Measurements from ENCODE around the gene SETD2. TPM values are rescaled to one million over a fixed set of nuclear protein-coding genes. Genes with fewer than 3 reads are reported as not detected.
A peak's percentile ranks its signal among the peaks of the same experiment; 100 is the strongest.

The SETD2 gene
- total RNA-seq, 1 experiment from 2014 or later = 60.8 TPM

DNA sequence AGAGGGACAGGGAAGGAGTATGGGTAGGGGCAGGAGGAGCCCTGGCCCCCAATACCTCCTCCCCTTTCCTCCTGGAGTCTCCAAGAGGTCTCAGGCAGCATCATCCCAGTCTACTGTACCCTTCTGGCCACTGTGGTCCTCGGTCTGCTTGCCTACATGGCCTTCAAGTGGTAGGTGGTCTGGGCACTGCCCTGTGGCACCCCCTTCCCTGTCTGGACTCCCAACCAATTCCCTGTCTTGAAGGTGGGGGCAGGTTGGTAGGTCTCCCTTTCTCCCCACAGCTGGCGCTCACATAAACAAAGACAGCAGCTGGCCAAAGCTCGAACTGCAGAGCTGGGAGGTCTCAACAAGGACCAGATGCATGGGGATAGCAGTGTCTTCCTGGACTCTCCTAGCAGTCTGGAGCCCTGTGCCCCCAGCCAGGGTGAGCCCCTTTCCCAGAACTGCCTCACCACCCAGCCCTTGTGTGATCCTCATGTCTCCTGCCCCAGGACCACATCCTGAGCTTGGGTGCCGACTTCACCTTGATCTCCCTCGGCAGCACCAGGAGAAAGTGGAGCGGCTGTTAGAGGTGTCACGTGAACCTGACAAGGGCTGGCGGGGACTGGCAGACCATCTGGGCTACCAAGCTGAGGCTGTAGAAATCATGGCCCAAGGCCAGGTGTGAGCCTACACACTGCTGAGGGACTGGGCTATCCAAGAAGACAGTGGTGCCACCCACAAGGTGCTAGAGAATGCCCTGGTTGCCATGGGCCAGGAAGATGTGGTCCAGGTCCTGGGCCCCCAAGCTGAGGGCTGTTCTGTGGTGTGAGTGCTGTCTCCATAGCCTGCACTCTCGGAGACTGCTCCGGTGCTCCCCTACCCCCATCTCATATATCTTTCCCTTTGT lies 151.3 kb downstream of the SETD2 start:
- Histone ChIP-seq H2BK20ac (ENCODE audit: low read depth, low read length, poor library complexity, severe bottlenecking) (no peak overlapping the region), H3K56ac (ENCODE audit: insufficient read length, low read depth, low read length) (no peak overlapping the region), H3T11ph (ENCODE audit: low read length) (no peak overlapping the region), H3K4me1 (ENCODE audit: insufficient read depth, low read length) (no peaks in the 10 kb centered on the region), H4K91ac (ENCODE audit: insufficient read length, low read depth, low read length) (no peak overlapping the region), H3K27ac (ENCODE audit: insufficient read length, low read depth, low read length) (no peak overlapping the region), H2AK5ac (ENCODE audit: insufficient read length, low read length) (no peak overlapping the region), H2AFZ (ENCODE audit: low read length) (no peak overlapping the region), H3K79me1 (ENCODE audit: insufficient read depth, low read depth, low read length, poor library complexity, severe bottlenecking) (no peaks in the 10 kb centered on the region), H2BK15ac (ENCODE audit: low read depth, low read length) (no peak overlapping the region), H2BK12ac (ENCODE audit: insufficient read length, low read depth, low read length) (no peak overlapping the region), H3K27me3 (ENCODE audit: insufficient read depth, low read length) (no peaks in the 10 kb centered on the region), H3K14ac (ENCODE audit: insufficient read depth, low read length) (no peak overlapping the region), H4K20me1 (ENCODE audit: control insufficient read depth, insufficient read depth, insufficient read length) (no peaks in the 10 kb centered on the region), H2BK5ac (ENCODE audit: insufficient read length, low read length) (no peak overlapping the region), H3K9ac (ENCODE audit: extremely low read depth, insufficient read length, low read length) (no peak overlapping the region), H2BK120ac (ENCODE audit: low read depth, low read length, poor library complexity, severe bottlenecking) (no peak overlapping the region), H3K18ac (ENCODE audit: insufficient read length, low read depth, low read length) (no peak overlapping the region), H3K79me2 (ENCODE audit: insufficient read depth, low read length) (no peaks in the 10 kb centered on the region), H3K4ac (ENCODE audit: low read depth, low read length) (no peak overlapping the region), H4K5ac (ENCODE audit: insufficient read length, low read depth, low read length) (no peak overlapping the region), H4K8ac (replicated peaks; ENCODE audit: insufficient read length, low read depth, low read length) (no peak overlapping the region), H3K23me2 (ENCODE audit: insufficient read length, low read depth, low read length, poor library complexity, severe bottlenecking) (peaks cover 4% of the 10 kb centered on the region), H3K23ac (ENCODE audit: insufficient read length, low read depth, low read length) (no peak overlapping the region), H3K4me2 (ENCODE audit: insufficient read depth, insufficient read length, low read length) (no peak overlapping the region), H3K9me3 (ENCODE audit: control insufficient read depth, low read depth, low read length) (no peaks in the 10 kb centered on the region)
- Mint-ChIP-seq H3K4me3 (no peak overlapping the region), H3K4me1 (peaks cover 26 to 28% of the 10 kb centered on the region in 2 experiments), H3K9me3 (no peaks in the 10 kb centered on the region), H3K27ac (no peak overlapping the region), H3K27me3 (ENCODE audit: low read depth) (no peaks in the 10 kb centered on the region), H3K36me3 (ENCODE audit: insufficient read depth in 1 of 3, low read depth in 3 of 3) (peaks cover 3 to 21% (median 18%) of the 10 kb centered on the region in 3 experiments; a peak in 6 of 7 replicates)
- peak; percentile 28 for DNase-seq
- no CpG with 5 or more reads among the region's 10 CpGs for WGBS (ENCODE audit: extremely low coverage, insufficient read length, low lambda C conversion rate)
- TF ChIP-seq, protein P1, sequence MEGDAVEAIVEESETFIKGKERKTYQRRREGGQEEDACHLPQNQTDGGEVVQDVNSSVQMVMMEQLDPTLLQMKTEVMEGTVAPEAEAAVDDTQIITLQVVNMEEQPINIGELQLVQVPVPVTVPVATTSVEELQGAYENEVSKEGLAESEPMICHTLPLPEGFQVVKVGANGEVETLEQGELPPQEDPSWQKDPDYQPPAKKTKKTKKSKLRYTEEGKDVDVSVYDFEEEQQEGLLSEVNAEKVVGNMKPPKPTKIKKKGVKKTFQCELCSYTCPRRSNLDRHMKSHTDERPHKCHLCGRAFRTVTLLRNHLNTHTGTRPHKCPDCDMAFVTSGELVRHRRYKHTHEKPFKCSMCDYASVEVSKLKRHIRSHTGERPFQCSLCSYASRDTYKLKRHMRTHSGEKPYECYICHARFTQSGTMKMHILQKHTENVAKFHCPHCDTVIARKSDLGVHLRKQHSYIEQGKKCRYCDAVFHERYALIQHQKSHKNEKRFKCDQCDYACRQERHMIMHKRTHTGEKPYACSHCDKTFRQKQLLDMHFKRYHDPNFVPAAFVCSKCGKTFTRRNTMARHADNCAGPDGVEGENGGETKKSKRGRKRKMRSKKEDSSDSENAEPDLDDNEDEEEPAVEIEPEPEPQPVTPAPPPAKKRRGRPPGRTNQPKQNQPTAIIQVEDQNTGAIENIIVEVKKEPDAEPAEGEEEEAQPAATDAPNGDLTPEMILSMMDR (conservative IDR thresholded peaks at IDR 0.05) = no peak

Data from H9 (cell line).